GM21423 (cell line): ENCODE measurements around the gene FKBP3.

Experiments used
- ATAC-seq: cut with Tn5 transposase; IDR thresholded peaks from one replicate; pipeline ENCODE4 v1.9.1; 2021; ENCODE audit warnings: mild to moderate bottlenecking, moderate library complexity; ENCODE audit not compliant: unreplicated experiment

The FKBP3 gene

GRCh38 chr14:45065956-45066355 is 68.3 kb downstream of the FKBP3 start:
- no peak for ATAC-seq
